Measurements from ENCODE around the gene PRKAB2.
"Not testable (repeated sequence)": the region's sequence is repeated elsewhere in the genome, so short reads cannot be mapped to it uniquely, and the experiment has no call there.

The PRKAB2 gene

GRCh38 chr1:147111381-147112130 lies 60.7 kb downstream of the PRKAB2 start:
- FAIRE-seq (no peak), DNase-seq (ENCODE audit: insufficient read length, low spot score) (no peak)

GRCh38 chr1:147110872-147111271 lies 61.4 kb downstream of the PRKAB2 start:
- FAIRE-seq (no peak), DNase-seq (ENCODE audit: insufficient read length, low spot score) (no peak)

- DNase-seq (ENCODE audit: insufficient read length, low spot score): no peak
- FAIRE-seq: no peak
These were observed 61.8 kb downstream of the PRKAB2 start for GRCh38 chr1:147110434-147110833.

GRCh38 chr1:147109762-147110161 lies 62.5 kb downstream of the PRKAB2 start:
- DNase-seq (ENCODE audit: insufficient read length, low spot score): no peak
- FAIRE-seq: no peak

- DNase-seq (ENCODE audit: insufficient read length, low spot score): no peak
- FAIRE-seq: no peak
These were observed 63.2 kb downstream of the PRKAB2 start for GRCh38 chr1:147109041-147109440.

GRCh38 chr1:147106407-147106881 lies 65.8 kb downstream of the PRKAB2 start:
- FAIRE-seq; DNase-seq (ENCODE audit: insufficient read length, low spot score): not testable (repeated sequence)

- DNase-seq (ENCODE audit: insufficient read length, low spot score) (no peak), FAIRE-seq (no peak)
These were observed 66.4 kb downstream of the PRKAB2 start for GRCh38 chr1:147105909-147106308.
